ENCODE measurements around the gene FOXE3.

Gene FOXE3

DNA sequence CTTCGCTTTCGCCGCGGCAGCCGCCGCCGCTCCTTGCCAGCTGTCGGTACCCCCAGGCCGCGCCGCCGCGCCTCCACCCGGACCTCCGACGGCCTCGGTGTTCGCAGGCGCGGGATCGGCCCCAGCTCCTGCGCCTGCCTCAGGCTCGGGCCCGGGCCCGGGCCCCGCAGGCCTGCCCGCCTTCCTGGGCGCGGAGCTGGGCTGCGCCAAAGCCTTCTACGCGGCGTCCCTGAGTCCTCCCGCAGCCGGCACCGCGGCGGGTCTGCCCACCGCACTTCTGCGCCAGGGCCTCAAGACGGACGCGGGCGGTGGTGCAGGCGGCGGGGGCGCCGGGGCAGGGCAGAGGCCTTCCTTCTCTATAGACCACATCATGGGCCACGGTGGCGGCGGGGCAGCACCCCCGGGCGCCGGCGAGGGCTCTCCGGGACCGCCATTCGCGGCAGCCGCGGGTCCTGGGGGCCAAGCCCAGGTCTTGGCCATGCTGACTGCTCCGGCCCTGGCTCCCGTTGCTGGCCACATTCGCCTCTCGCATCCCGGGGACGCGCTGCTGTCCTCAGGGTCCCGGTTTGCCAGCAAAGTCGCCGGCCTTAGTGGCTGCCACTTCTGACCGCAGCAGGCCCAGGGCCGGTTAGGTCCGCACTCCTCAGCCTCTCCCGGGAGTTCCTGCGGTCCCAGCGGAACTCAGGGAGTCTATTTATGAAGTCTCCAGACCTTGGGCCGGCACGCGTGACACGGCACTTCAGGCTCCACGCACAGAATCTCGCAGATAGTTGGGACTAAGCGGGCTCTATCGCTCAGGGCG lies 23.1 kb downstream of the FOXE3 start:
- no peak overlapping the region for H3K9ac ChIP-seq (ENCODE audit: insufficient read length)
- H3K36me3 ChIP-seq (ENCODE audit: insufficient read depth, low read length): no peaks in the 10 kb centered on the region
- no peak for DNase-seq (ENCODE audit: low read depth, low spot score)
- no peaks in the 10 kb centered on the region for H3K9me3 ChIP-seq (ENCODE audit: low read depth, low read length)
- no peak overlapping the region for H3K27ac ChIP-seq
- no peak for TF ChIP-seq POLR2AphosphoS5 (IDR thresholded peaks at IDR 0.05; ENCODE audit: borderline replicate concordance, low read depth, low read length)
- no peak for TF ChIP-seq EZH2 (IDR thresholded peaks at IDR 0.05)
- no peak for TF ChIP-seq FOXP2 (optimal IDR thresholded peaks at IDR 0.05; ENCODE audit: control extremely low read depth, extremely low read length, insufficient read depth)
- H3K4me3 ChIP-seq: no peak overlapping the region

DNA sequence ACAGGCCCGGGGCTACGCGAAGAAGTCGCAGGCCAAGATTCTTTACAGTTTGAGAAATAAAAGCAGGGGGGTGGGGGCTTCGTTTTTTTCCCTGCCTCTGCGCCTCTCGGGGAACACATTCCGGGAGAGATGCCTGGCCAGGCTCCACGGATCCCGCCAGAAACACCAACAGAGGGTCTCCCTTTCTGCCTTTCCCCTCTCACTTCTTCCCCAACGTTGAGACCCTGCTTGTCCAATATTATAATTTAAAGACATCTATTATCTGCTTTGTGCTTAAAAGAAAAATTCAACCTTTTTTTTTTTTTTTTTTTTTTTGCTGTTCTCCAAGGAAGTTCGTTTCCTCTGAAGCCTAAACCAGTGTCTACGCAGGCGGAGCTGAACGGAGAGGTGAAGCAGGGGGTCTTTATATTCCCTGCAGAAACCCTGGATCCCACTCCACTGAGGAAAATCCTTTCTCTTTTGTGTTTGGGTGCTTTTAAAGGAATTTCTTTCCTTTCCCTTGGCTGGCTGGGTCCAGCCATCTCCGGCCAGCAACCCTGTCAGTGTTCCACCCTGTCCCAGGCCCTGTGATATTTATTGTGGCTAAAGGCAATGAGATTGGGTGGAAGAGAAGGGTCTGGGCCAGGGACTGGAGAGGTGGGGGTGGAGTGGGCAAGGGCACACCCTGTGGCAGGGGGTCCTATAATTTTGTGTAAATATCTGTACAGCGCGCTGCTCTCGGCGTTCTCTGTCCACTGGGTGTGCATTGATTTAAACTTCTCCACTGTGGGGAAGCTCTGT lies 23.9 kb downstream of the FOXE3 start:
- Histone ChIP-seq H3K36me3 (ENCODE audit: insufficient read depth, low read length) (no peaks in the 10 kb centered on the region), H3K9me3 (ENCODE audit: low read depth, low read length) (no peaks in the 10 kb centered on the region), H3K9ac (ENCODE audit: insufficient read length) (no peak overlapping the region), H3K27ac (no peak overlapping the region), H3K4me3 (no peak overlapping the region)
- no peak for TF ChIP-seq POLR2AphosphoS5 (IDR thresholded peaks at IDR 0.05; ENCODE audit: borderline replicate concordance, low read depth, low read length)
- no peak for TF ChIP-seq FOXP2 (optimal IDR thresholded peaks at IDR 0.05; ENCODE audit: control extremely low read depth, extremely low read length, insufficient read depth)
- no peak for TF ChIP-seq EZH2 (IDR thresholded peaks at IDR 0.05)
- no peak for DNase-seq (ENCODE audit: low read depth, low spot score)

DNA sequence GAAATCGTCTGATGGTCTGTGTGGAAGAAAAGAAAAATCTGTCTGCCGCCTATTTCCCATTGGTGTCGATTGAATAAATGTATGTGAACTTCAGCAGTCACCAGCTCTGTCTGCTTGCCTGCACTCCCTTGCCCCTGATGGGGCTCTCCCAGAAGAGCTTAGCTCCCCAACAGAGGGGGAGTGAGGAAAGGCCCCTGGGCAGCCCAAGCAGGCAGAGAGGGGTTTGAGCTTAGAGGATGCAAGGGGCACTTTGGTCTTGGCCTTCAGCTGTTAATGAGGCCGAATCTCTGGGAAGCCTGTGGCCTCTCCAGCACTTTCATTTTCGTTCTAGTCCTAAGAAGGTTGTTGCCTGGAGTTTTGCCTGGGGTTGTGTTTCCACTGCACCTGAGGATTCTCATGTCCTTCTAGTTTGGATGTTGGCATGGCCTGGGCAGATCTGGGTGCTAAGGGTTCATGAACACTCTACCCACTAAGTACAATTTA lies 24.6 kb downstream of the FOXE3 start:
- Histone ChIP-seq H3K9me3 (ENCODE audit: low read depth, low read length) (no peaks in the 10 kb centered on the region), H3K4me3 (no peak overlapping the region), H3K27ac (no peak overlapping the region), H3K36me3 (ENCODE audit: insufficient read depth, low read length) (no peaks in the 10 kb centered on the region), H3K9ac (ENCODE audit: insufficient read length) (no peak overlapping the region)
- no peak for DNase-seq (ENCODE audit: low read depth, low spot score)
- no peak for TF ChIP-seq EZH2 (IDR thresholded peaks at IDR 0.05)
- TF ChIP-seq POLR2AphosphoS5 (IDR thresholded peaks at IDR 0.05; ENCODE audit: borderline replicate concordance, low read depth, low read length): no peak
- no peak for TF ChIP-seq FOXP2 (optimal IDR thresholded peaks at IDR 0.05; ENCODE audit: control extremely low read depth, extremely low read length, insufficient read depth)

DNA sequence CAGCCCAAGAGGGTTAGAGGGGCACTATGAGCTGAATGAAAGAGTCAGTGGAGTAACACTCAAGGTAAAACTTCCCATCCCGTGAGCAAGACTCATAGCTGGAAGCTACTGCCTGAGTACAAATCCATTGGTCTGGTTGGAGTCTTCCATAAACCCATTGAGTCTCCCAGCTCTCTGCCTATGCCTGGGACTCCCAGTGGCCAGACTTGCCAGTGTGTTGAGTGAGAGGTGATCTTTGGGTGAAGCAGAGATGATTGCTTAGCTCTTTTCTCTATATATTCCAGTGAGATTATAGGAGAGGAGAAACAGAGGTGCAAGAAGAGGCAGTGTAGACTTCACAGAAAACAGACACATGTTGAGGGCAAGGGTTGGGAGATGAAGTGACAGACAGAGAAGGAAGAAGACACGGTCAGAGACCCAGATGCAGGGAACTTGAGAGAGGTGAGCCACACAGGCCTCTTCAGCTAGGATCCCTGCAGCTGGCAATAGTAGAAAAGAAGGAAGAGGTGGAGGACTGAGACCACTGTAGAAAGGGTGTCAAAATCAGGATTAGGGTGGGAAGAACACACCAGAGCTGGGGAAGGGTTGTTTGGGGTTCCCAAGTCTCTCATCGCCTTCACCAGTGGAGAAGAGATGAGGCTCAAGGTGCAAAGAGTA lies 25.5 kb downstream of the FOXE3 start:
- no peak for DNase-seq (ENCODE audit: low read depth, low spot score)
- no peak overlapping the region for H3K27ac ChIP-seq
- H3K36me3 ChIP-seq (ENCODE audit: insufficient read depth, low read length): no peaks in the 10 kb centered on the region
- no peaks in the 10 kb centered on the region for H3K9me3 ChIP-seq (ENCODE audit: low read depth, low read length)
- TF ChIP-seq FOXP2 (optimal IDR thresholded peaks at IDR 0.05; ENCODE audit: control extremely low read depth, extremely low read length, insufficient read depth): no peak
- TF ChIP-seq EZH2 (IDR thresholded peaks at IDR 0.05): no peak
- no peak for TF ChIP-seq POLR2AphosphoS5 (IDR thresholded peaks at IDR 0.05; ENCODE audit: borderline replicate concordance, low read depth, low read length)
- no peak overlapping the region for H3K9ac ChIP-seq (ENCODE audit: insufficient read length)
- no peak overlapping the region for H3K4me3 ChIP-seq

DNA sequence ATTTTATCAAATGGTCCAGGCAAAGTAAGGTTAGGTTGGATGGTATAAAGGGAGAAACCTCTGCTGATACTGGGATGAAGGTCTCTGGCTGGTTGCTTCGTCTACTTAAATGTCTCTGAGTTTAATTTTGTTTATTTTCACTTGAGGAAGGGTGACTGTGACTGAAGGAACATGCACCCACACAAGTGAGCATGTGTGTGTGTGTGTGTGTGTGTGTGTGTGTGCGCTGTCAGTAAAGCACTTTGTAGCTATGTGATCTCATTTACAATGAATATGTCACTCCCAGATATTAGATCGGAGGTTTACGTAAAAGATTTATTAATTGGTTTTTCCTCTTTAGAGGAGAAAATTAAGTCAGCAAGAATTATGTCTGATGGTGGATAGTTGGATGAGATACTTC lies 26.1 kb downstream of the FOXE3 start:
- Histone ChIP-seq H3K9ac (ENCODE audit: insufficient read length) (no peak overlapping the region), H3K4me3 (no peak overlapping the region), H3K36me3 (ENCODE audit: insufficient read depth, low read length) (no peaks in the 10 kb centered on the region), H3K27ac (no peak overlapping the region), H3K9me3 (ENCODE audit: low read depth, low read length) (no peaks in the 10 kb centered on the region)
- TF ChIP-seq POLR2AphosphoS5 (IDR thresholded peaks at IDR 0.05; ENCODE audit: borderline replicate concordance, low read depth, low read length) (no peak), FOXP2 (optimal IDR thresholded peaks at IDR 0.05; ENCODE audit: control extremely low read depth, extremely low read length, insufficient read depth) (no peak), EZH2 (IDR thresholded peaks at IDR 0.05) (no peak)
- DNase-seq (ENCODE audit: low read depth, low spot score): no peak

DNA sequence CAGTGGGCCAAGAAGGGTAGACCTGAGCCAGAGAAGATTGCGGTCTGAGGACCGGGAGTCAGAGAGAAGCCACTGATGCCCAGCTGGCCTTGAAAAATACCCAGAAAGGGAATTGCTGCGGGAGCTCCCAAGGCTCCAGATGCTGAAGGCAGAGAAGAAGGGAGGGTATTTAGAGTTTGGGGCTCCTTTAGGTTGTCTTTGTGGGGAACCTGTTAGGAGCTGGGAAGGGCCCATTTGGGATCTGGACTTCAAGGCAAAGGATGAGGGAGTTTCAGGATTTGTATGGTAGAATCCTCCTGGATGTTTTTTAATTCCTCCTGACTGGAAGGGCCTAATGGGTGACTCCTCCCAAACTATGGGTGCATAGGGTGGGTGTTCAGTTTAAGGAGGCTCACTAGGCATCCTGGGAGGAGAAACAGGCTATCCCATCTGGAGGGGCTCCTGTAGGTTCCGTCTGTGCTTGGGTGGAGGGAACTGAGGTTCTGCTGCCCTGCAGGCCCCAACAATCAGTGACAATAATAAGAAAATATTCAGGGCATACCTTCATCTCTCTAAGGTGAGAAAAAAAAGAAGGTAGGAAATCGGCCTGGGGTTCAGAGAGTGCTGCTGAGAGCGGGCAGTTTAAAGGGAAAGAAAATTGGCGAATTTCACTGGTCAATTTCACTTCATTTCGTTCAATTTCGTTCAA lies 26.9 kb downstream of the FOXE3 start:
- H3K36me3 ChIP-seq (ENCODE audit: insufficient read depth, low read length): no peaks in the 10 kb centered on the region
- no peak overlapping the region for H3K9ac ChIP-seq (ENCODE audit: insufficient read length)
- H3K9me3 ChIP-seq (ENCODE audit: low read depth, low read length): no peaks in the 10 kb centered on the region
- H3K4me3 ChIP-seq: no peak overlapping the region
- DNase-seq (ENCODE audit: low read depth, low spot score): no peak
- H3K27ac ChIP-seq: no peak overlapping the region
- TF ChIP-seq POLR2AphosphoS5 (IDR thresholded peaks at IDR 0.05; ENCODE audit: borderline replicate concordance, low read depth, low read length): no peak
- no peak for TF ChIP-seq EZH2 (IDR thresholded peaks at IDR 0.05)
- TF ChIP-seq FOXP2 (optimal IDR thresholded peaks at IDR 0.05; ENCODE audit: control extremely low read depth, extremely low read length, insufficient read depth): no peak

DNA sequence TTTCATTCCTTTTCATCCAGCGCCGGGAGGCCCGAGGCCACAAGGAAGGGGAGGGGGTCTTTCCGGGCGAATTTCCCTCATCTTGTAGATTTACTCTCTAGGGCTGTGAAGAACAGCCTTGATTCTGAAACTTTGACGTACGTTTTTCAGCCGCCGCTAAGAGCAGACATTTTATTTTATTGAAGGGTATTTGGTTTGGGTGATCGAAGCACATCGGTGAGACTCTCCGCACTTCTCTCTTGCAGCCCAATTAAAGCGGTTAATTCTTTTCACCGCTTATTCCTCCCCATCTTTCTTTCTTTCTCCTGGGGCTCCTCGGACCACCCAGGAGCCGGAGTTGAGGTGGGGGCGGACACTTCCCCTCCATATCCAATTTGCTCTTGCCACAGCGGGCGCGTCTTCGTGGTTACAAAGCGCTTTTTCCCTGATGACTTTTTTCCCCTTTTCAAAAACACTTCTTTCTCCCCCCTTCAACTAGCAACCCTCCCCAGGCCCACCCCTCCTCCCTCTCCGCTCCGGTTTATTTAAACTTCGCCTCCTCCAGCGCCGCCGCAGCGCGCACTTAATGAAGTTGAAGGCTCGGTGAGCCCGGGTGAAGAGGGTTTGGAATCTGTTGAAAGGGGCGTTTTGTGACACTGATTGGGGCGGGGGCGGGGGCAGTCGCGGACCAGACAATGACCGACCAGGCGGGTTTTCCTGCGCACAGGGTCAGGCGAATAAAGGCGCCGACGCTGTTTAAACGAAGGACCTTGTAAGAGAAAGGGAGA lies 27.6 kb downstream of the FOXE3 start:
- Histone ChIP-seq H3K9ac (ENCODE audit: insufficient read length) (no peak overlapping the region), H3K9me3 (ENCODE audit: low read depth, low read length) (no peaks in the 10 kb centered on the region), H3K4me3 (no peak overlapping the region), H3K27ac (no peak overlapping the region), H3K36me3 (ENCODE audit: insufficient read depth, low read length) (no peaks in the 10 kb centered on the region)
- DNase-seq (ENCODE audit: low read depth, low spot score): no peak
- no peak for TF ChIP-seq FOXP2 (optimal IDR thresholded peaks at IDR 0.05; ENCODE audit: control extremely low read depth, extremely low read length, insufficient read depth)
- no peak for TF ChIP-seq POLR2AphosphoS5 (IDR thresholded peaks at IDR 0.05; ENCODE audit: borderline replicate concordance, low read depth, low read length)

Measured in SK-N-MC (cell line).